H1 (cell line): Measurements from ENCODE around the gene PGAM1. TPM values are rescaled to one million over a fixed set of nuclear protein-coding genes. Genes with fewer than 3 reads are reported as not detected.

ENCODE experiments used
- CTCF ChIA-PET: fragments of 300-600 bp; sonication (Branson Sonifier 250); formaldehyde crosslinking; loops from one replicate; lab custom pipeline; 2021; ENCODE audit not compliant: partially characterized antibody; lab: Charles Lee
- POLR2A ChIA-PET: fragments of 300-600 bp; sonication (Branson Sonifier 250); formaldehyde crosslinking; loops from one replicate; lab custom pipeline; 2021; ENCODE audit warnings: inconsistent platforms; ENCODE audit not compliant: partially characterized antibody; lab: Charles Lee
- DNase-seq, 2 experiments: peaks; one replicate each; pipeline versions ENCODE4 v3.0.0 to v3.0.0-alpha.2; 2010 to 2022; ENCODE audit warnings: low spot score in 2 of 2, low read depth in 1 of 2, mixed read lengths in 1 of 2
- FAIRE-seq: peaks from 2 replicates; lab custom pipeline; 2011; peaks lifted over from hg19 to GRCh38; lab: Jason Lieb, UNC
- H2AFZ ChIP-seq: 2 replicates; pipeline ENCODE4 v1.8.1; 2012; ENCODE audit warnings: low read length, inconsistent platforms
- H2AK5ac ChIP-seq: 2 replicates; pipeline ENCODE4 v1.6.1; 2013; ENCODE audit warnings: low read depth, low read length
- H2BK120ac ChIP-seq: replicated peaks from 2 replicates; pipeline ENCODE3; 2013; ENCODE audit warnings: low read depth, low read length, inconsistent platforms
- H2BK12ac ChIP-seq: 2 replicates; pipeline ENCODE4 v1.6.1; 2013; ENCODE audit warnings: low read depth, low read length
- H2BK15ac ChIP-seq: 2 replicates; pipeline ENCODE4 v1.6.1; 2013; ENCODE audit warnings: low read length
- H2BK20ac ChIP-seq: 2 replicates; pipeline ENCODE4 v1.6.1; 2013; ENCODE audit warnings: low read length
- H2BK5ac ChIP-seq: 2 replicates; pipeline ENCODE4 v1.6.1; 2013; ENCODE audit warnings: low read depth, low read length
- H3K14ac ChIP-seq: 2 replicates; pipeline ENCODE4 v1.6.1; 2013; ENCODE audit warnings: inconsistent platforms; ENCODE audit not compliant: insufficient read length
- H3K18ac ChIP-seq: 2 replicates; pipeline ENCODE4 v1.6.1; 2013; ENCODE audit warnings: low read length; ENCODE audit errors: extremely low read depth
- H3K23ac ChIP-seq: 2 replicates; pipeline ENCODE4 v1.6.1; 2013; ENCODE audit warnings: inconsistent platforms; ENCODE audit not compliant: insufficient read length
- H3K23me2 ChIP-seq: 2 replicates; pipeline ENCODE4 v1.6.1; 2013; ENCODE audit warnings: low read depth, low read length
- H3K27ac ChIP-seq: 2 replicates; pipeline ENCODE4 v1.6.1; 2011; ENCODE audit warnings: low read depth, low read length, inconsistent platforms
- H3K27me3 ChIP-seq, 4 experiments: replicated peaks in 1 of 4; 1 replicate in 1 of 4; 2 replicates in 3 of 4; pipeline versions ENCODE4 v1.6.1 to v1.8.1; 2011 to 2013; ENCODE audit warnings: low read length in 3 of 4, mild to moderate bottlenecking in 3 of 4, inconsistent platforms in 2 of 4, mixed read lengths in 2 of 4, moderate library complexity in 1 of 4; ENCODE audit not compliant: control insufficient read depth in 3 of 4, insufficient read depth in 3 of 4; ENCODE audit errors: extremely low read depth in 1 of 4
- H3K36me3 ChIP-seq, 4 experiments: 2 replicates each; pipeline versions ENCODE4 v1.6.1 to v1.8.1; 2011 to 2013; ENCODE audit warnings: mild to moderate bottlenecking in 4 of 4, low read length in 3 of 4, moderate library complexity in 2 of 4, control low read depth in 1 of 4, inconsistent platforms in 1 of 4; ENCODE audit not compliant: insufficient read depth in 4 of 4, control insufficient read depth in 2 of 4
- H3K4ac ChIP-seq: replicated peaks from 2 replicates; pipeline ENCODE3; 2013; ENCODE audit warnings: low read length, low read depth, mixed read lengths, inconsistent platforms; ENCODE audit not compliant: insufficient read length
- H3K4me1 ChIP-seq, 4 experiments: replicated peaks in 1 of 4; 1 replicate in 1 of 4; 2 replicates in 3 of 4; pipeline versions ENCODE4 v1.6.1 to v1.8.1; 2011 to 2013; ENCODE audit warnings: low read length in 3 of 4, inconsistent platforms in 2 of 4, mixed read lengths in 1 of 4; ENCODE audit not compliant: insufficient read depth in 4 of 4, control insufficient read depth in 3 of 4
- H3K4me2 ChIP-seq, 2 experiments: 2 replicates each; pipeline versions ENCODE4 v1.6.1 to v1.8.1; 2011 to 2013; ENCODE audit warnings: low read depth in 2 of 2, low read length in 2 of 2, control low read depth in 1 of 2, inconsistent platforms in 1 of 2, mild to moderate bottlenecking in 1 of 2; ENCODE audit not compliant: insufficient read depth in 1 of 2
- H3K4me3 ChIP-seq, 4 experiments: fragments of 200-600, 300-600 bp in 1 of 4; sonication (generic), shearing (Covaris generic), sonication (Bioruptor Twin) in 1 of 4; 2 replicates each; pipeline versions ENCODE4 v1.5.1 to v1.8.1; 2011 to 2016; ENCODE audit warnings: low read length in 4 of 4, low read depth in 3 of 4, control low read depth in 2 of 4, inconsistent platforms in 2 of 4, mild to moderate bottlenecking in 2 of 4, mixed read lengths in 1 of 4, moderate library complexity in 1 of 4; ENCODE audit not compliant: insufficient read depth in 2 of 4; ENCODE audit errors: extremely low read depth in 1 of 4
- H3K56ac ChIP-seq: replicated peaks from 2 replicates; pipeline ENCODE3; 2013; ENCODE audit warnings: low read depth, mild to moderate bottlenecking, mixed read lengths, low read length, inconsistent platforms; ENCODE audit not compliant: insufficient read length
- H3K79me1 ChIP-seq: 2 replicates; pipeline ENCODE4 v1.6.1; 2013; ENCODE audit warnings: low read depth, low read length, control low read depth
- H3K79me2 ChIP-seq, 2 experiments: 2 replicates each; pipeline versions ENCODE4 v1.6.1 to v1.8.1; 2012 to 2013; ENCODE audit warnings: low read length in 2 of 2, mild to moderate bottlenecking in 2 of 2, inconsistent platforms in 1 of 2; ENCODE audit not compliant: insufficient read depth in 2 of 2, control insufficient read depth in 1 of 2
- H3K9ac ChIP-seq, 4 experiments: replicated peaks in 1 of 4; 1 replicate in 1 of 4; 2 replicates in 3 of 4; pipeline versions ENCODE4 v1.6.1 to v1.8.1; 2011 to 2013; ENCODE audit warnings: low read depth in 3 of 4, low read length in 3 of 4, control low read depth in 2 of 4, mild to moderate bottlenecking in 2 of 4, moderate library complexity in 2 of 4, inconsistent platforms in 1 of 4; ENCODE audit errors: extremely low read depth in 1 of 4
- H3K9me3 ChIP-seq, 2 experiments: 2 replicates each; pipeline versions ENCODE4 v1.6.1 to v1.8.1; 2012 to 2013; ENCODE audit warnings: mild to moderate bottlenecking in 2 of 2, moderate library complexity in 2 of 2, control low read depth in 1 of 2, inconsistent platforms in 1 of 2, low read depth in 1 of 2, low read length in 1 of 2, mixed read lengths in 1 of 2; ENCODE audit not compliant: insufficient read depth in 2 of 2
- H4K20me1 ChIP-seq, 2 experiments: replicated peaks in 1 of 2; 2 replicates each; pipeline versions ENCODE3 to v1.8.1; 2011 to 2013; ENCODE audit warnings: inconsistent platforms in 2 of 2, low read length in 2 of 2, mild to moderate bottlenecking in 1 of 2; ENCODE audit not compliant: insufficient read depth in 2 of 2, control insufficient read depth in 1 of 2
- H4K5ac ChIP-seq: 2 replicates; pipeline ENCODE4 v1.6.1; 2013; ENCODE audit warnings: low read length, low read depth, mixed read lengths, inconsistent platforms; ENCODE audit not compliant: insufficient read length
- H4K8ac ChIP-seq: 2 replicates; pipeline ENCODE4 v1.8.0; 2013; ENCODE audit warnings: mild to moderate bottlenecking, moderate library complexity, low read length, inconsistent platforms; ENCODE audit not compliant: insufficient read depth; ENCODE audit errors: extremely low read depth
- H4K91ac ChIP-seq: replicated peaks from 2 replicates; pipeline ENCODE3; 2013; ENCODE audit warnings: low read length, mixed read lengths, inconsistent platforms; ENCODE audit not compliant: insufficient read length
- POLR2AphosphoS5 ChIP-seq: IDR thresholded peaks from 2 replicates; pipeline ENCODE4 v1.6.1; 2011; ENCODE audit warnings: low read depth, low read length
- RBBP5 ChIP-seq: IDR thresholded peaks from 2 replicates; pipeline ENCODE4 v1.7.1; 2012; ENCODE audit warnings: low read depth, mild to moderate bottlenecking, inconsistent platforms, low read length, moderate library complexity, borderline replicate concordance
- SP4 ChIP-seq: IDR thresholded peaks from 2 replicates; pipeline ENCODE4 v1.6.1; 2012; ENCODE audit warnings: low read length, inconsistent platforms
- WGBS, 2 experiments: shearing (Covaris generic) in 1 of 2; methylation state at CpG; one replicate each; pipeline versions ENCODE4 v1.1.6 to v1.1.7; 2013 to 2015; ENCODE audit warnings: low lambda C conversion rate in 2 of 2, mixed read lengths in 2 of 2, inconsistent platforms in 1 of 2, low coverage in 1 of 2, missing lambda C conversion rate in 1 of 2; ENCODE audit not compliant: insufficient replicate concordance in 2 of 2, insufficient coverage in 1 of 2, insufficient read length in 1 of 2; ENCODE audit errors: extremely low coverage in 1 of 2, missing lambda C conversion rate in 1 of 2; 5-methylcytosine and 5-hydroxymethylcytosine counted together
- polyA plus RNA-seq, 7 experiments: library from polyadenylated mRNA; depleted of rRNA in 3 of 7; stranded (reverse) in 5 of 7; unstranded in 2 of 7; fragments of >200 nt in 5 of 7; fragments of 200-250 nt in 2 of 7; gene quantifications; 1 replicate in 5 of 7; 2 replicates in 1 of 7; 4 replicates in 1 of 7; pipeline versions ENCODE4 v1.2.1 to v1.2.3, GENCODE V29; 2011 to 2013; ENCODE audit warnings: missing spikeins in 2 of 7, mixed read lengths in 2 of 7
- total RNA-seq: library from RNA; stranded (reverse); fragmentation: NEBNext Ultra II Directional; extraction: Animal tissue kit (Norgen Biotek cat#: 25700); gene quantifications from 2 replicates; pipeline ENCODE4 v1.2.1, GENCODE V29; 2021

PGAM1 gene
- total and polyA plus RNA-seq, 2 of the 8 experiments (the other 6 are each of a cell fraction or from before 2014, with no cell fraction given), result 791 to 799 TPM

- no peak overlapping the region for H2BK20ac ChIP-seq
- no peaks in the 10 kb centered on the region for H3K9me3 ChIP-seq
- peaks cover 0 to 3% of the 10 kb centered on the region in 2 experiments for H4K20me1 ChIP-seq
- H4K91ac ChIP-seq, result no peak overlapping the region
- no peaks in the 10 kb centered on the region for H3K23me2 ChIP-seq
- POLR2A ChIA-PET, result interaction anchor here (1.4 to 3.5 kb wide), 4 partner anchors 10 to 18 kb away, joined by 4 to 12 read pairs (median 8); no protein-coding TSS in a partner anchor
- no peak overlapping the region for H2BK12ac ChIP-seq
- H2BK5ac ChIP-seq, result no peak overlapping the region
- no peak overlapping the region for H3K9ac ChIP-seq
- WGBS, 2 experiments, result 92% methylated on average over 1 of the region's 1 CpG; no CpG with 5 or more reads in 1 of the 2 experiments
- peaks cover 6 to 30% (median 13%) of the 10 kb centered on the region in 4 experiments for H3K36me3 ChIP-seq
- no peak overlapping the region for H3K4ac ChIP-seq
- CTCF ChIA-PET, result interaction anchor here (2.1 to 4.5 kb wide), 3 partner anchors 7 to 89 kb away, joined by 6 to 18 read pairs (median 9); no protein-coding TSS in a partner anchor
- H2AFZ ChIP-seq, result no peak overlapping the region
- H2BK120ac ChIP-seq, result no peak overlapping the region
- no peak overlapping the region for H3K4me3 ChIP-seq
- H3K56ac ChIP-seq, result no peak overlapping the region
- DNase-seq, result no peak
- no peak for FAIRE-seq
- peaks cover 9% of the 10 kb centered on the region for H3K79me1 ChIP-seq
- peaks cover 0 to 43% of the 10 kb centered on the region in 2 experiments; a peak in 2 of 4 replicates for H3K79me2 ChIP-seq
- no peak overlapping the region for H2AK5ac ChIP-seq
- no peak overlapping the region for H3K18ac ChIP-seq
- no peak overlapping the region for H3K14ac ChIP-seq
- H3K27ac ChIP-seq, result no peak overlapping the region
- H3K23ac ChIP-seq, result no peak overlapping the region
- no peak overlapping the region for H2BK15ac ChIP-seq
- H4K8ac ChIP-seq, result no peak overlapping the region
- no peak overlapping the region for H3K4me2 ChIP-seq
- H3K4me1 ChIP-seq, result peaks cover 8 to 16% (median 11%) of the 10 kb centered on the region in 4 experiments; a peak in 6 of 7 replicates
- H3K27me3 ChIP-seq, result no peaks in the 10 kb centered on the region
- no peak overlapping the region for H4K5ac ChIP-seq
- TF ChIP-seq SP4, result no peak
- TF ChIP-seq RBBP5, result no peak
- TF ChIP-seq POLR2AphosphoS5, result no peak
Measured at GRCh38 chr10:97482381-97482780, 56.4 kb downstream of the PGAM1 start.
